ENCODE measurements around the gene BFSP1.

BFSP1 gene

GRCh38 chr20:17515053-17515452, 16.1 kb downstream of the BFSP1 start:
- TF ChIP-seq CTCF (IDR thresholded peaks at IDR 0.05; ENCODE audit: low read depth, low read length) = no peak
- H3K4me3 ChIP-seq (replicated peaks in 1 of 2; ENCODE audit: low read depth in 2 of 2, low read length in 2 of 2) = no peak overlapping the region
- DNase-seq (ENCODE audit: low read depth in 2 of 2) = no peak

GRCh38 chr20:17513939-17514338, 17.2 kb downstream of the BFSP1 start:
- TF ChIP-seq CTCF (IDR thresholded peaks at IDR 0.05; ENCODE audit: low read depth, low read length) = no peak
- H3K4me3 ChIP-seq (replicated peaks in 1 of 2; ENCODE audit: low read depth in 2 of 2, low read length in 2 of 2) = no peak overlapping the region
- no peak for DNase-seq (ENCODE audit: low read depth in 2 of 2)

- H3K4me3 ChIP-seq (replicated peaks in 1 of 2; ENCODE audit: low read depth in 2 of 2, low read length in 2 of 2) = no peak overlapping the region
- no peak for DNase-seq (ENCODE audit: low read depth in 2 of 2)
- TF ChIP-seq CTCF (IDR thresholded peaks at IDR 0.05; ENCODE audit: low read depth, low read length) = no peak
Observed at GRCh38 chr20:17511401-17511800, 19.8 kb downstream of the BFSP1 start.

- no peak for DNase-seq (ENCODE audit: low read depth in 2 of 2)
- H3K4me3 ChIP-seq (replicated peaks in 1 of 2; ENCODE audit: low read depth in 2 of 2, low read length in 2 of 2) = no peak overlapping the region
- no peak for TF ChIP-seq CTCF (IDR thresholded peaks at IDR 0.05; ENCODE audit: low read depth, low read length)
Observed at GRCh38 chr20:17510548-17510947, 20.6 kb downstream of the BFSP1 start.

- no peak overlapping the region for H3K4me3 ChIP-seq (replicated peaks in 1 of 2; ENCODE audit: low read depth in 2 of 2, low read length in 2 of 2)
- no peak for DNase-seq (ENCODE audit: low read depth in 2 of 2)
- no peak for TF ChIP-seq CTCF (IDR thresholded peaks at IDR 0.05; ENCODE audit: low read depth, low read length)
Observed at GRCh38 chr20:17508756-17509155, 22.4 kb downstream of the BFSP1 start.

GRCh38 chr20:17507531-17507930, 23.6 kb downstream of the BFSP1 start:
- no peak for TF ChIP-seq CTCF (IDR thresholded peaks at IDR 0.05; ENCODE audit: low read depth, low read length)
- DNase-seq (ENCODE audit: low read depth in 2 of 2) = no peak
- H3K4me3 ChIP-seq (replicated peaks in 1 of 2; ENCODE audit: low read depth in 2 of 2, low read length in 2 of 2) = no peak overlapping the region

DNA sequence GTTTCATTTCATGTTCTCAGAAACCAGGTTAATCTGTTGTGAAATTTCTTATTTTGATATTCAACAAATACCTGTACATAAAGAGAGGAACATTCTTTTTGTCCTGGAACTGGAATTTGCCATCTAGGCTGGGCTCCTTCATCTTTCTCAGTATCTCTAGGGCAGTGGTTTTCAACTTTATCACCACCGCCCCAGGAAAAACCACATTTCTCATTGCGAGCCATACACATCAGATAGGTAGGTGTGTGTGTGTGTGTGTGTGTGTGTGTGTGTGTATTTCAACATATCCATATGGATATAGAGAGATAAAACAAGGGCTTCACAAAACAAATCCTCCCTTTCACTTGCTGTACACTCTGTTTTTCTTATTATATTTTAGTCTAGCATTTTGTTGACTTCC, 24.1 kb downstream of the BFSP1 start:
- H3K4me3 ChIP-seq (replicated peaks in 1 of 2; ENCODE audit: low read depth in 2 of 2, low read length in 2 of 2) = no peak overlapping the region
- no peak for TF ChIP-seq CTCF (IDR thresholded peaks at IDR 0.05; ENCODE audit: low read depth, low read length)
- DNase-seq (ENCODE audit: low read depth in 2 of 2) = no peak
